HG03039 (cell line): Measurements from ENCODE around the gene TLCD3B.
"Not testable (repeated sequence)": the region's sequence is repeated elsewhere in the genome, so short reads cannot be mapped to it uniquely, and the experiment has no call there.

ENCODE experiments used
- ATAC-seq: cut with Tn5 transposase; IDR thresholded peaks from one replicate; pipeline ENCODE4 v1.9.1; 2021; ENCODE audit warnings: mild to moderate bottlenecking, moderate library complexity; ENCODE audit not compliant: unreplicated experiment

Gene TLCD3B

GRCh38 chr16:30063278-30063892 lies 32.3 kb upstream of the TLCD3B start:
- ATAC-seq, result no peak

GRCh38 chr16:30060836-30061554 lies 29.9 kb upstream of the TLCD3B start:
- no peak for ATAC-seq

- no peak for ATAC-seq
Measured at GRCh38 chr16:30060346-30060745, 29.3 kb upstream of the TLCD3B start.

- ATAC-seq, result no peak
Measured at GRCh38 chr16:30054959-30055553, 24.0 kb upstream of the TLCD3B start.

GRCh38 chr16:30054451-30054850 lies 23.4 kb upstream of the TLCD3B start:
- no peak for ATAC-seq

- no peak for ATAC-seq
Measured at GRCh38 chr16:30053376-30054015, 22.4 kb upstream of the TLCD3B start.

GRCh38 chr16:30052671-30053372 lies 21.8 kb upstream of the TLCD3B start:
- peak; percentile 68 for ATAC-seq

GRCh38 chr16:30051518-30051917 lies 20.4 kb upstream of the TLCD3B start:
- ATAC-seq, result no peak

GRCh38 chr16:30049871-30050270 lies 18.8 kb upstream of the TLCD3B start:
- ATAC-seq, result no peak

GRCh38 chr16:30046588-30046987 lies 15.5 kb upstream of the TLCD3B start:
- no peak for ATAC-seq

- no peak for ATAC-seq
Measured at GRCh38 chr16:30046178-30046577, 15.1 kb upstream of the TLCD3B start.

- ATAC-seq, result no peak
Measured at GRCh38 chr16:30041841-30042240, 10.8 kb upstream of the TLCD3B start.

- not testable (repeated sequence) for ATAC-seq
Measured at GRCh38 chr16:30040690-30041089, 9.6 kb upstream of the TLCD3B start.

- ATAC-seq, result no peak
Measured at GRCh38 chr16:30040221-30040620, 9.2 kb upstream of the TLCD3B start.

- no peak for ATAC-seq
Measured at GRCh38 chr16:30033270-30033669, 2.2 kb upstream of the TLCD3B start.

- ATAC-seq, result no peak
Measured at GRCh38 chr16:30032083-30032819, 1.2 kb upstream of the TLCD3B start.

- no peak for ATAC-seq
Measured at GRCh38 chr16:30031477-30031918, 427 bp upstream of the TLCD3B start.

GRCh38 chr16:30030011-30030685 lies 923 bp downstream of the TLCD3B start:
- no peak for ATAC-seq

- no peak for ATAC-seq
Measured at GRCh38 chr16:30028438-30029076, 2.5 kb downstream of the TLCD3B start.
